PC-3 (cell line): ENCODE data around the gene CMTM6. TPM values are rescaled to one million over a fixed set of nuclear protein-coding genes. Genes with fewer than 3 reads are reported as not detected.

Experiments
- ATAC-seq: fragments of 200-7000 bp; cut with Tn5 transposase; 2 replicates; pipeline ENCODE4 v1.9.1; 2020; ENCODE audit warnings: mild to moderate bottlenecking, moderate library complexity
- BruUV-seq: library from RNA; stranded (reverse); fragments of 400-500 nt; replicated peaks from 2 replicates; lab custom pipeline; 2021; lab: Mats Ljungman, UMichigan
- CTCF ChIA-PET: fragments of 300-600 bp; sonication (Branson Sonifier 250); formaldehyde crosslinking; loops from one replicate; lab custom pipeline; 2022; ENCODE audit warnings: antibody characterized with exemption; lab: Charles Lee
- POLR2A ChIA-PET: fragments of 300-600 bp; sonication (Branson Sonifier 250); formaldehyde crosslinking; loops from one replicate; lab custom pipeline; 2022; ENCODE audit warnings: antibody characterized with exemption; ENCODE audit not compliant: unreplicated experiment; lab: Charles Lee
- DNase-seq: peaks from one replicate; pipeline ENCODE4 v3.0.0-alpha.2; 2015
- H2AFZ ChIP-seq: fragments of 300-600 bp; sonication (generic); 2 replicates; pipeline ENCODE4 v1.6.0; 2016; ENCODE audit warnings: antibody characterized with exemption, low read length
- H3F3A ChIP-seq: fragments of 300-600 bp; sonication (generic); one replicate; pipeline ENCODE4 v1.6.0; 2017; ENCODE audit warnings: antibody characterized with exemption, low read length, control low read depth, mild to moderate bottlenecking; ENCODE audit not compliant: unreplicated experiment
- H3K27ac ChIP-seq: fragments of 300-600 bp; sonication (generic); 2 replicates; pipeline ENCODE4 v1.5.1; 2016; ENCODE audit warnings: mild to moderate bottlenecking, low read length
- H3K27me3 ChIP-seq: fragments of 300-600 bp; sonication (generic); 2 replicates; pipeline ENCODE4 v1.6.1; 2016; ENCODE audit warnings: low read length, mixed read lengths
- H3K36me3 ChIP-seq: fragments of 300-600 bp; sonication (generic); 2 replicates; pipeline ENCODE4 v1.6.1; 2016; ENCODE audit warnings: low read depth, mixed run types, low read length, mixed read lengths
- H3K4me1 ChIP-seq: fragments of 300-600 bp; sonication (generic); 2 replicates; pipeline ENCODE4 v1.5.1; 2016; ENCODE audit warnings: low read length; ENCODE audit not compliant: insufficient read depth
- H3K4me2 ChIP-seq: fragments of 300-600 bp; sonication (generic); 2 replicates; pipeline ENCODE4 v1.6.0; 2016; ENCODE audit warnings: low read length
- H3K4me3 ChIP-seq: fragments of 300-600 bp; sonication (generic); 2 replicates; pipeline ENCODE4 v1.5.1; 2016; ENCODE audit warnings: mild to moderate bottlenecking, low read length, mixed read lengths
- H3K79me2 ChIP-seq: fragments of 300-600 bp; sonication (generic); 2 replicates; pipeline ENCODE4 v1.6.1; 2017; ENCODE audit warnings: low read length, mixed read lengths
- H3K9ac ChIP-seq: fragments of 300-600 bp; sonication (generic); 2 replicates; pipeline ENCODE4 v1.6.0; 2016; ENCODE audit warnings: mild to moderate bottlenecking, low read length
- H3K9me2 ChIP-seq: fragments of 300-600 bp; sonication (generic); replicated peaks from 2 replicates; pipeline ENCODE4 v1.6.1; 2016; ENCODE audit warnings: mixed run types, low read length, mixed read lengths
- H3K9me3 ChIP-seq: fragments of 300-600 bp; sonication (generic); 2 replicates; pipeline ENCODE4 v1.6.1; 2016; ENCODE audit warnings: low read length, mixed read lengths
- H4K20me1 ChIP-seq: fragments of 300-600 bp; sonication (generic); 2 replicates; pipeline ENCODE4 v1.6.1; 2016; ENCODE audit warnings: low read length, mixed read lengths
- CTCF ChIP-seq: fragments of 300-600 bp; sonication (generic); conservative IDR thresholded peaks from 2 replicates; pipeline ENCODE4 v1.5.1; 2017; ENCODE audit warnings: antibody characterized with exemption, low read depth, mild to moderate bottlenecking, low read length
- EZH2 ChIP-seq: fragments of 300-600 bp; sonication (generic); IDR thresholded peaks from one replicate; pipeline ENCODE4 v1.6.1; 2017; ENCODE audit warnings: antibody characterized with exemption, mild to moderate bottlenecking, low read length; ENCODE audit not compliant: unreplicated experiment
- EZH2phosphoT487 ChIP-seq: fragments of 300-600 bp; sonication (generic); IDR thresholded peaks from 2 replicates; pipeline ENCODE4 v1.6.1; 2018; ENCODE audit warnings: mild to moderate bottlenecking, antibody characterized with exemption, low read length, borderline replicate concordance
- intact Hi-C: fragments of 100-400 bp; cut with micrococcal nuclease; formaldehyde crosslinking; loops from 2 replicates; pipeline ENCODE4 v1.9.0; 2023
- total RNA-seq: library from RNA; depleted of rRNA; stranded (reverse); fragments of >200 nt; gene quantifications from 2 replicates; pipeline ENCODE4 v1.2.3, GENCODE V29; 2014

Gene CMTM6
- total RNA-seq, 1 experiment from 2014 or later: 67.4 TPM

- no peak for DNase-seq
- Histone ChIP-seq H3K79me2 (peaks cover 13% of the 10 kb centered on the region), H3K27me3 (no peaks in the 10 kb centered on the region), H2AFZ (no peak overlapping the region), H3K4me1 (no peaks in the 10 kb centered on the region), H3F3A (no peaks in the 10 kb centered on the region), H4K20me1 (no peaks in the 10 kb centered on the region), H3K4me3 (no peak overlapping the region), H3K9me2 (no peaks in the 10 kb centered on the region), H3K9me3 (no peaks in the 10 kb centered on the region), H3K36me3 (peaks cover 29% of the 10 kb centered on the region; the same call in 1 of the 2 replicates), H3K9ac (no peak overlapping the region), H3K4me2 (no peak overlapping the region), H3K27ac (no peak overlapping the region)
- TF ChIP-seq CTCF: no peak
- TF ChIP-seq EZH2phosphoT487: no peak
- TF ChIP-seq EZH2: no peak
- CTCF ChIA-PET: no interaction called here
- intact Hi-C loops: no loop called here
- POLR2A ChIA-PET: no interaction called here
- no peak for ATAC-seq
- BruUV-seq: no TSS peak
These were observed 51.5 kb downstream of the CMTM6 start for GRCh38 chr3:32450992-32451659.

GRCh38 chr3:32450426-32450825 is 52.2 kb downstream of the CMTM6 start:
- no peak for DNase-seq
- intact Hi-C loops: no loop called here
- TF ChIP-seq EZH2: no peak
- no peak for TF ChIP-seq CTCF
- no peak for TF ChIP-seq EZH2phosphoT487
- Histone ChIP-seq H2AFZ (no peak overlapping the region), H3F3A (no peaks in the 10 kb centered on the region), H3K27me3 (no peaks in the 10 kb centered on the region), H3K4me2 (no peak overlapping the region), H4K20me1 (no peaks in the 10 kb centered on the region), H3K9ac (no peak overlapping the region), H3K9me2 (no peaks in the 10 kb centered on the region), H3K4me3 (no peak overlapping the region), H3K27ac (no peak overlapping the region), H3K79me2 (peaks cover 20% of the 10 kb centered on the region), H3K4me1 (no peaks in the 10 kb centered on the region), H3K36me3 (peaks cover 30% of the 10 kb centered on the region; the same call in 1 of the 2 replicates), H3K9me3 (no peaks in the 10 kb centered on the region)
- ChIA-PET CTCF (no interaction called here), POLR2A (no interaction called here)
- ATAC-seq: no peak
- BruUV-seq: no TSS peak

- Histone ChIP-seq H3K9me3 (no peaks in the 10 kb centered on the region), H3K4me1 (no peaks in the 10 kb centered on the region), H3K36me3 (peaks cover 31% of the 10 kb centered on the region), H3K27ac (no peak overlapping the region), H3K27me3 (no peaks in the 10 kb centered on the region), H2AFZ (no peak overlapping the region), H3K4me3 (no peak overlapping the region), H3K9me2 (no peaks in the 10 kb centered on the region), H3K79me2 (peaks cover 28% of the 10 kb centered on the region), H3F3A (no peaks in the 10 kb centered on the region), H3K9ac (no peak overlapping the region), H3K4me2 (no peak overlapping the region), H4K20me1 (no peaks in the 10 kb centered on the region)
- TF ChIP-seq EZH2phosphoT487 (no peak), CTCF (no peak), EZH2 (no peak)
- intact Hi-C loops: no loop called here
- ChIA-PET POLR2A (no interaction called here), CTCF (no interaction called here)
- BruUV-seq: no TSS peak
- no peak for ATAC-seq
- no peak for DNase-seq
These were observed 53.0 kb downstream of the CMTM6 start for GRCh38 chr3:32449691-32450090.
